Loucy (cell line): ENCODE measurements around the gene PBX4.

ENCODE experiments used
- EZH2phosphoT487 ChIP-seq: fragments of 200-600 bp; IDR thresholded peaks from 2 replicates; pipeline ENCODE4 v1.6.1; 2018; ENCODE audit warnings: antibody characterized with exemption, mild to moderate bottlenecking, moderate library complexity, borderline replicate concordance
- TF ChIP-seq, protein P1 (sequence below): fragments of 200-600 bp; sonication (generic); conservative IDR thresholded peaks from 2 replicates; pipeline ENCODE4 v1.5.1; 2014; ENCODE audit warnings: mild to moderate bottlenecking, antibody characterized with exemption, low read length

- TF ChIP-seq, protein P1, sequence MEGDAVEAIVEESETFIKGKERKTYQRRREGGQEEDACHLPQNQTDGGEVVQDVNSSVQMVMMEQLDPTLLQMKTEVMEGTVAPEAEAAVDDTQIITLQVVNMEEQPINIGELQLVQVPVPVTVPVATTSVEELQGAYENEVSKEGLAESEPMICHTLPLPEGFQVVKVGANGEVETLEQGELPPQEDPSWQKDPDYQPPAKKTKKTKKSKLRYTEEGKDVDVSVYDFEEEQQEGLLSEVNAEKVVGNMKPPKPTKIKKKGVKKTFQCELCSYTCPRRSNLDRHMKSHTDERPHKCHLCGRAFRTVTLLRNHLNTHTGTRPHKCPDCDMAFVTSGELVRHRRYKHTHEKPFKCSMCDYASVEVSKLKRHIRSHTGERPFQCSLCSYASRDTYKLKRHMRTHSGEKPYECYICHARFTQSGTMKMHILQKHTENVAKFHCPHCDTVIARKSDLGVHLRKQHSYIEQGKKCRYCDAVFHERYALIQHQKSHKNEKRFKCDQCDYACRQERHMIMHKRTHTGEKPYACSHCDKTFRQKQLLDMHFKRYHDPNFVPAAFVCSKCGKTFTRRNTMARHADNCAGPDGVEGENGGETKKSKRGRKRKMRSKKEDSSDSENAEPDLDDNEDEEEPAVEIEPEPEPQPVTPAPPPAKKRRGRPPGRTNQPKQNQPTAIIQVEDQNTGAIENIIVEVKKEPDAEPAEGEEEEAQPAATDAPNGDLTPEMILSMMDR: no peak
- TF ChIP-seq EZH2phosphoT487: no peak
Measured at GRCh38 chr19:19628501-19629134, 10.1 kb upstream of the PBX4 start.
